Breast epithelium (tissue), 3 donors: ENCODE results near the gene MTIF2.

ENCODE experiments used
- POLR2A ChIP-seq: fragments of 450-650 bp; IDR thresholded peaks from one replicate; pipeline ENCODE4 v1.6.1; 2016; ENCODE audit warnings: antibody characterized with exemption, mild to moderate bottlenecking, moderate library complexity
- POLR2AphosphoS5 ChIP-seq, 3 donors: sonication (generic); formaldehyde crosslinking; IDR thresholded peaks; one replicate each; pipeline ENCODE4 v1.6.1; 2017; ENCODE audit warnings: antibody characterized with exemption in 3 of 3
- TF ChIP-seq, protein P1 (sequence below), 3 donors: fragments of 450-650 bp; IDR thresholded peaks; one replicate each; pipeline ENCODE4 v1.5.1; 2016 to 2017; ENCODE audit warnings: antibody characterized with exemption in 3 of 3, mild to moderate bottlenecking in 3 of 3, moderate library complexity in 3 of 3

DNA sequence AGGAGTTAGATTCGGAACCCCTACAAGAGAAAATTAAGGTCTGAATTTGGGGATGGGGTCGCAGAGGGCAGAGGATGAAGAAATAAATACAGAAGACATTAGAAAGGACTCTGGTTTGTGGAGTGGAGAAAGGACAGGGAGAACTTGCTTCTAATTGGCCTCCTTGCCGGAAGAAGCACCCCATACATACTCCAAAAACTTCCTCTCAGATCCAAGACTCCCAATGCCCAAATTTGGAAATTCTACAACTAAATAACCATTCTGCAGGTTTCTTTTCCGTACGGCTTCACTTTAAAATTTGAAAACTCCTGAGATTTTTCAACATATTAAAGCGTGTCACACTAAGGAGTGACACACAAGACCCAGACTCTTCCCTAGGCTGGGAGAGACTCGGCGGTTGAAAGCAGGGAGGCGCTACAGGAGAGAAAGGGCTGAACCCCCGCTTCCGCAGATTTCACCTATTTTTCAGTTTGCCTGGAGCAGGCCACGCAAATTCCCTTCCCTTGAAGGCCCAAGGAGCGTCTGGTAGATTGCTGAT lies 37.4 kb downstream of the MTIF2 start:
- TF ChIP-seq POLR2A: no peak
- TF ChIP-seq, protein P1, sequence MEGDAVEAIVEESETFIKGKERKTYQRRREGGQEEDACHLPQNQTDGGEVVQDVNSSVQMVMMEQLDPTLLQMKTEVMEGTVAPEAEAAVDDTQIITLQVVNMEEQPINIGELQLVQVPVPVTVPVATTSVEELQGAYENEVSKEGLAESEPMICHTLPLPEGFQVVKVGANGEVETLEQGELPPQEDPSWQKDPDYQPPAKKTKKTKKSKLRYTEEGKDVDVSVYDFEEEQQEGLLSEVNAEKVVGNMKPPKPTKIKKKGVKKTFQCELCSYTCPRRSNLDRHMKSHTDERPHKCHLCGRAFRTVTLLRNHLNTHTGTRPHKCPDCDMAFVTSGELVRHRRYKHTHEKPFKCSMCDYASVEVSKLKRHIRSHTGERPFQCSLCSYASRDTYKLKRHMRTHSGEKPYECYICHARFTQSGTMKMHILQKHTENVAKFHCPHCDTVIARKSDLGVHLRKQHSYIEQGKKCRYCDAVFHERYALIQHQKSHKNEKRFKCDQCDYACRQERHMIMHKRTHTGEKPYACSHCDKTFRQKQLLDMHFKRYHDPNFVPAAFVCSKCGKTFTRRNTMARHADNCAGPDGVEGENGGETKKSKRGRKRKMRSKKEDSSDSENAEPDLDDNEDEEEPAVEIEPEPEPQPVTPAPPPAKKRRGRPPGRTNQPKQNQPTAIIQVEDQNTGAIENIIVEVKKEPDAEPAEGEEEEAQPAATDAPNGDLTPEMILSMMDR (IDR thresholded peaks at IDR 0.05): no peak
- TF ChIP-seq POLR2AphosphoS5 (IDR thresholded peaks at IDR 0.05): peak in 1 of 3 donors; percentile 19
